SK-MEL-5 (cell line): Measurements from ENCODE around the gene PRRG1. TPM values are rescaled to one million over a fixed set of nuclear protein-coding genes. Genes with fewer than 3 reads are reported as not detected.
"Not testable (repeated sequence)": the region's sequence is repeated elsewhere in the genome, so short reads cannot be mapped to it uniquely, and the experiment has no call there.

Experiments used
- DNase-seq: peaks from one replicate; pipeline ENCODE4 v3.0.0-alpha.2; 2016; ENCODE audit warnings: low read depth, low spot score
- in situ Hi-C: cut with HindIII; loops from 2 replicates; pipeline ENCODE4 v1.10.0; 2016; ENCODE audit warnings: low sequenced_read_pairs, high pct_unique_total_duplicates, low pct_unique_long_range_greater_than_20kb
- total RNA-seq: library from RNA; depleted of rRNA; stranded (reverse); fragments of >200 nt; shearing (Covaris generic); gene quantifications from 2 replicates; pipeline ENCODE4 v1.2.3, GENCODE V29; 2014; rRNA removed

The PRRG1 gene
- total RNA-seq, 1 experiment from 2014 or later = 17.6 TPM

DNA sequence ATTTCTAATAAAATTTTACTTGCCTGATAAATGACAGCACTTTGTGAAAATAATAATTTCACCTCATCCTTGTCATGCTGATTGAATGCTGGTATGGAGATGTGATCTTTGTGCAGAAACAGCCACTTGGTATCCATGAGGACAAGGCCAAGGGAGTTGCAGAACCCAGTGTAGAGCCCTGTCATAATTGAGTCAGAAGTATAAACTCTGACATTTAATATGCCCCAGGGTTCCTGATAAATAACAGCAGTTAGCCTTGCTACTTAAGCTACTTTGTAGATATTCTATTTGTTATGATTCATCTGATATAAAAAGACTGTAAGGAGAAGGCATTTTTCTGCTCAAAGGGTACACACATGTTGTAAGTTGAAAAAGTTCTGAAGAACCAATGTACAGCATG lies 149.2 kb downstream of the PRRG1 start:
- DNase-seq, in situ Hi-C loops: not testable (repeated sequence)

- DNase-seq, in situ Hi-C loops: not testable (repeated sequence)
These were observed 150.5 kb downstream of the PRRG1 start for GRCh38 chrX:37499649-37500048.

GRCh38 chrX:37504991-37505390 lies 155.8 kb downstream of the PRRG1 start:
- no peak for DNase-seq
- in situ Hi-C loops = no loop called here

Other genes with a start within 250 kb of the PRRG1 start
- not detected in 2 replicates for gene LANCL3, start 222.3 kb downstream of the PRRG1 start, total RNA-seq